Right atrium auricular region (tissue), 2 donors: Measurements from ENCODE around the gene MPRIP. TPM values are rescaled to one million over a fixed set of nuclear protein-coding genes. Genes with fewer than 3 reads are reported as not detected.

ENCODE experiments used
- DNase-seq: peaks from one replicate; pipeline ENCODE4 v3.0.0-alpha.2; 2019; ENCODE audit warnings: low spot score
- H3K27ac ChIP-seq, 2 donors: fragments of 200-600 bp; sonication (generic); 1 replicate in 1 of 2; 2 replicates in 1 of 2; pipeline ENCODE4 v1.5.1; 2016 to 2019
- H3K27me3 ChIP-seq, 2 donors: fragments of 200-600 bp; sonication (generic); one replicate each; pipeline versions ENCODE4 v1.5.1 to v1.6.0; 2017 to 2019
- H3K36me3 ChIP-seq: fragments of 200-600 bp; sonication (generic); one replicate; pipeline ENCODE4 v1.5.1; 2016
- H3K4me1 ChIP-seq, 2 donors: fragments of 200-600 bp; sonication (generic); one replicate each; pipeline versions ENCODE4 v1.5.1 to v1.6.0; 2017 to 2019
- H3K4me3 ChIP-seq, 2 donors: fragments of 200-600 bp; sonication (generic); 1 replicate in 1 of 2; 2 replicates in 1 of 2; pipeline ENCODE4 v1.5.1; 2017 to 2019; ENCODE audit warnings: mild to moderate bottlenecking in 1 of 2, moderate library complexity in 1 of 2
- H3K9me3 ChIP-seq, 2 donors: fragments of 200-600 bp; sonication (generic); one replicate each; pipeline ENCODE4 v1.5.1; 2019
- CTCF ChIP-seq, 2 donors: fragments of 200-600 bp; sonication (generic); IDR thresholded peaks; one replicate each; pipeline ENCODE4 v1.5.1; 2019; ENCODE audit warnings: antibody characterized with exemption in 2 of 2
- total RNA-seq, 2 donors: library from RNA; depleted of rRNA; stranded (reverse); fragments of >200 nt; gene quantifications; one replicate each; pipeline ENCODE4 v1.1.0, GENCODE V29; 2016

Gene MPRIP
- total RNA-seq, 2 donors from 2014 or later: 102 to 145 TPM

GRCh38 chr17:17205368-17206123 lies 163.3 kb downstream of the MPRIP start:
- Histone ChIP-seq H3K4me3 (peak overlapping the region; percentile 33 to 64), H3K9me3 (no peaks in the 10 kb centered on the region), H3K4me1 (peaks cover 0 to 57% of the 10 kb centered on the region in 2 donors), H3K36me3 (no peaks in the 10 kb centered on the region), H3K27ac (peak overlapping the region; percentile 78 to 82), H3K27me3 (no peaks in the 10 kb centered on the region)
- TF ChIP-seq CTCF (IDR thresholded peaks at IDR 0.05): no peak
- no peak for DNase-seq

GRCh38 chr17:17206124-17206912 lies 164.1 kb downstream of the MPRIP start, which contains the start of gene PLD6:
Gene PLD6, minus strand, starts transcription at chr17:17206333. Its CDS starts 47 bp downstream, at chr17:17206286.
- Histone ChIP-seq H3K9me3 (no peaks in the 10 kb centered on the region), H3K36me3 (no peaks in the 10 kb centered on the region), H3K4me1 (peaks cover 0 to 56% of the 10 kb centered on the region in 2 donors), H3K4me3 (peak within 1 kb of the TSS; percentile 33 to 64), H3K27ac (peak within 1 kb of the TSS; percentile 78 to 82), H3K27me3 (no peaks in the 10 kb centered on the region)
- peak in 1 of 2 donors; percentile 17 for TF ChIP-seq CTCF (IDR thresholded peaks at IDR 0.05)
- peak; percentile 76 for DNase-seq

- peak; percentile 64 for DNase-seq
- TF ChIP-seq CTCF (IDR thresholded peaks at IDR 0.05): no peak
- Histone ChIP-seq H3K4me3 (peak overlapping the region in 1 of 2 donors; percentile 64), H3K27ac (peak overlapping the region; percentile 78 to 82), H3K27me3 (no peaks in the 10 kb centered on the region), H3K36me3 (no peaks in the 10 kb centered on the region), H3K9me3 (no peaks in the 10 kb centered on the region), H3K4me1 (peaks cover 0 to 50% of the 10 kb centered on the region in 2 donors)
Observed at GRCh38 chr17:17206913-17207335, 164.7 kb downstream of the MPRIP start.

- no peaks in the 10 kb centered on the region for H3K9me3 ChIP-seq
- TF ChIP-seq CTCF (IDR thresholded peaks at IDR 0.05): no peak
- H3K36me3 ChIP-seq: peaks cover 4% of the 10 kb centered on the region
- no peak for DNase-seq
- no peak overlapping the region for H3K27ac ChIP-seq
- peaks cover 0 to 42% of the 10 kb centered on the region in 2 donors for H3K4me1 ChIP-seq
- no peak overlapping the region for H3K4me3 ChIP-seq
- no peaks in the 10 kb centered on the region for H3K27me3 ChIP-seq
Observed at GRCh38 chr17:17207998-17208397, 165.7 kb downstream of the MPRIP start.

- Histone ChIP-seq H3K36me3 (peaks cover 62% of the 10 kb centered on the region), H3K4me1 (no peaks in the 10 kb centered on the region), H3K9me3 (no peaks in the 10 kb centered on the region), H3K27ac (no peak overlapping the region), H3K27me3 (no peaks in the 10 kb centered on the region), H3K4me3 (no peak overlapping the region)
- no peak for TF ChIP-seq CTCF (IDR thresholded peaks at IDR 0.05)
- DNase-seq: no peak
Observed at GRCh38 chr17:17213775-17214174, 171.5 kb downstream of the MPRIP start.
